NCI-H1048 (cell line): Measurements from ENCODE around the gene GABRG3.
"Not testable (repeated sequence)": the region's sequence is repeated elsewhere in the genome, so short reads cannot be mapped to it uniquely, and the experiment has no call there.

Experiments used
- DNase-seq: peaks from one replicate; lab custom pipeline; 2025; lab: John Stamatoyannopoulos, UW

Gene GABRG3

GRCh38 chr15:27339138-27339537 lies 368.2 kb downstream of the GABRG3 start:
- DNase-seq = no peak

GRCh38 chr15:27341780-27342343 lies 370.9 kb downstream of the GABRG3 start:
- no peak for DNase-seq

- DNase-seq = no peak
Measured at GRCh38 chr15:27342991-27343390, 372.0 kb downstream of the GABRG3 start.

- DNase-seq = no peak
Measured at GRCh38 chr15:27352136-27352535, 381.2 kb downstream of the GABRG3 start.

GRCh38 chr15:27353856-27354255 lies 382.9 kb downstream of the GABRG3 start:
- no peak for DNase-seq

GRCh38 chr15:27358751-27359434 lies 387.9 kb downstream of the GABRG3 start:
- DNase-seq = no peak

GRCh38 chr15:27359586-27359985 lies 388.6 kb downstream of the GABRG3 start:
- no peak for DNase-seq

- DNase-seq = no peak
Measured at GRCh38 chr15:27360316-27360715, 389.3 kb downstream of the GABRG3 start.

GRCh38 chr15:27361438-27361837 lies 390.5 kb downstream of the GABRG3 start:
- DNase-seq = no peak

- no peak for DNase-seq
Measured at GRCh38 chr15:27365456-27365855, 394.5 kb downstream of the GABRG3 start.

- DNase-seq = not testable (repeated sequence)
Measured at GRCh38 chr15:27377391-27377790, 406.4 kb downstream of the GABRG3 start.

- DNase-seq = no peak
Measured at GRCh38 chr15:27382361-27383025, 411.5 kb downstream of the GABRG3 start.

GRCh38 chr15:27383726-27384125 lies 412.7 kb downstream of the GABRG3 start:
- DNase-seq = no peak

- DNase-seq = no peak
Measured at GRCh38 chr15:27392163-27392562, 421.2 kb downstream of the GABRG3 start.

GRCh38 chr15:27396521-27396920 lies 425.5 kb downstream of the GABRG3 start:
- DNase-seq = no peak

GRCh38 chr15:27396996-27397395 lies 426.0 kb downstream of the GABRG3 start:
- DNase-seq = no peak

- DNase-seq = no peak
Measured at GRCh38 chr15:27398631-27399161, 427.7 kb downstream of the GABRG3 start.

GRCh38 chr15:27399241-27399640 lies 428.3 kb downstream of the GABRG3 start:
- no peak for DNase-seq

- DNase-seq = no peak
Measured at GRCh38 chr15:27401471-27401870, 430.5 kb downstream of the GABRG3 start.

- DNase-seq = no peak
Measured at GRCh38 chr15:27408428-27408827, 437.4 kb downstream of the GABRG3 start.

- no peak for DNase-seq
Measured at GRCh38 chr15:27410996-27411605, 440.1 kb downstream of the GABRG3 start.

GRCh38 chr15:27412415-27412814 lies 441.4 kb downstream of the GABRG3 start:
- no peak for DNase-seq
